ENCODE measurements around the gene PIK3C2B.

The PIK3C2B gene

GRCh38 chr1:204499511-204500468, 5.2 kb upstream of the PIK3C2B start:
- Histone ChIP-seq H4K20me1 (ENCODE audit: insufficient read depth, low read length) (no peaks in the 10 kb centered on the region), H3K4me3 (ENCODE audit: low read length) (no peak overlapping the region), H3K4me2 (ENCODE audit: low read depth, low read length) (no peak overlapping the region), H3K27ac (ENCODE audit: low read length) (no peak overlapping the region), H3K27me3 (replicated peaks; ENCODE audit: insufficient read depth, low read length) (no peaks in the 10 kb centered on the region), H3K79me2 (ENCODE audit: low read length) (no peaks in the 10 kb centered on the region), H3F3A (ENCODE audit: insufficient read depth, low read length) (peaks cover 10% of the 10 kb centered on the region), H3K9me3 (replicated peaks; ENCODE audit: insufficient read depth, low read length) (no peaks in the 10 kb centered on the region), H3K36me3 (replicated peaks; ENCODE audit: insufficient read depth, low read length) (no peaks in the 10 kb centered on the region), H3K4me1 (ENCODE audit: low read length) (peaks cover 5% of the 10 kb centered on the region; the same call in 1 of the 2 replicates), H3K9me2 (replicated peaks; ENCODE audit: insufficient read depth, low read length) (no peaks in the 10 kb centered on the region), H2AFZ (ENCODE audit: low read length) (no peak overlapping the region), H3K9ac (ENCODE audit: low read length) (no peak overlapping the region)
- no peak for DNase-seq
- no peak for TF ChIP-seq EZH2 (optimal IDR thresholded peaks at IDR 0.05; ENCODE audit: low read depth, low read length)
- TF ChIP-seq CTCF (IDR thresholded peaks at IDR 0.05; ENCODE audit: low read length), result no peak
- TF ChIP-seq EZH2phosphoT487 (IDR thresholded peaks at IDR 0.05; ENCODE audit: low read length), result no peak

- H3K36me3 ChIP-seq (replicated peaks; ENCODE audit: insufficient read depth, low read length), result no peaks in the 10 kb centered on the region
- no peak overlapping the region for H3K9ac ChIP-seq (ENCODE audit: low read length)
- no peaks in the 10 kb centered on the region for H4K20me1 ChIP-seq (ENCODE audit: insufficient read depth, low read length)
- TF ChIP-seq CTCF (IDR thresholded peaks at IDR 0.05; ENCODE audit: low read length) (no peak), EZH2 (optimal IDR thresholded peaks at IDR 0.05; ENCODE audit: low read depth, low read length) (no peak), EZH2phosphoT487 (IDR thresholded peaks at IDR 0.05; ENCODE audit: low read length) (no peak)
- H3K27ac ChIP-seq (ENCODE audit: low read length), result no peak overlapping the region
- no peak overlapping the region for H2AFZ ChIP-seq (ENCODE audit: low read length)
- H3K4me1 ChIP-seq (ENCODE audit: low read length), result peaks cover 5% of the 10 kb centered on the region; the same call in 1 of the 2 replicates
- H3K79me2 ChIP-seq (ENCODE audit: low read length), result no peaks in the 10 kb centered on the region
- H3K9me2 ChIP-seq (replicated peaks; ENCODE audit: insufficient read depth, low read length), result no peaks in the 10 kb centered on the region
- no peaks in the 10 kb centered on the region for H3K27me3 ChIP-seq (replicated peaks; ENCODE audit: insufficient read depth, low read length)
- peaks cover 16% of the 10 kb centered on the region for H3F3A ChIP-seq (ENCODE audit: insufficient read depth, low read length)
- H3K4me3 ChIP-seq (ENCODE audit: low read length), result no peak overlapping the region
- H3K4me2 ChIP-seq (ENCODE audit: low read depth, low read length), result no peak overlapping the region
- H3K9me3 ChIP-seq (replicated peaks; ENCODE audit: insufficient read depth, low read length), result no peaks in the 10 kb centered on the region
- no peak for DNase-seq
These were observed 4.4 kb upstream of the PIK3C2B start for GRCh38 chr1:204498981-204499380.

- H4K20me1 ChIP-seq (ENCODE audit: insufficient read depth, low read length), result no peaks in the 10 kb centered on the region
- peak overlapping the region; percentile 90 for H3K4me2 ChIP-seq (ENCODE audit: low read depth, low read length)
- TF ChIP-seq EZH2 (optimal IDR thresholded peaks at IDR 0.05; ENCODE audit: low read depth, low read length) (no peak), CTCF (IDR thresholded peaks at IDR 0.05; ENCODE audit: low read length) (no peak), EZH2phosphoT487 (IDR thresholded peaks at IDR 0.05; ENCODE audit: low read length) (no peak)
- no peaks in the 10 kb centered on the region for H3K9me2 ChIP-seq (replicated peaks; ENCODE audit: insufficient read depth, low read length)
- H3K27ac ChIP-seq (ENCODE audit: low read length), result peak overlapping the region; percentile 83; the same call in 1 of the 2 replicates
- H3K9me3 ChIP-seq (replicated peaks; ENCODE audit: insufficient read depth, low read length), result no peaks in the 10 kb centered on the region
- no peaks in the 10 kb centered on the region for H3K36me3 ChIP-seq (replicated peaks; ENCODE audit: insufficient read depth, low read length)
- peak overlapping the region; percentile 84; the same call in 1 of the 2 replicates for H3K9ac ChIP-seq (ENCODE audit: low read length)
- peaks cover 27% of the 10 kb centered on the region for H3F3A ChIP-seq (ENCODE audit: insufficient read depth, low read length)
- peaks cover 15% of the 10 kb centered on the region for H3K4me1 ChIP-seq (ENCODE audit: low read length)
- peaks cover 26% of the 10 kb centered on the region for H3K79me2 ChIP-seq (ENCODE audit: low read length)
- H3K4me3 ChIP-seq (ENCODE audit: low read length), result peak overlapping the region; percentile 78
- no peak for DNase-seq
- H3K27me3 ChIP-seq (replicated peaks; ENCODE audit: insufficient read depth, low read length), result no peaks in the 10 kb centered on the region
- peak overlapping the region; percentile 90 for H2AFZ ChIP-seq (ENCODE audit: low read length)
These were observed 1.2 kb upstream of the PIK3C2B start for GRCh38 chr1:204495777-204496176.
